HepG2 (cell line): ENCODE data around the gene DHRS12. TPM values are rescaled to one million over a fixed set of nuclear protein-coding genes. Genes with fewer than 3 reads are reported as not detected.

ENCODE experiments used
- AHDC1 ChIP-seq: sonication (generic); formaldehyde crosslinking; IDR thresholded peaks from 2 replicates; pipeline ENCODE4 v1.5.1; 2020; ENCODE audit warnings: mild to moderate bottlenecking, missing genetic modification reagents, borderline replicate concordance
- CTCF ChIP-seq: sonication (generic); formaldehyde crosslinking; IDR thresholded peaks from 2 replicates; pipeline ENCODE4 v1.5.0; 2020; ENCODE audit warnings: mild to moderate bottlenecking, missing genetic modification reagents, moderate library complexity
- JARID2 ChIP-seq: sonication (generic); formaldehyde crosslinking; IDR thresholded peaks from 2 replicates; pipeline ENCODE4 v1.8.1; 2023; ENCODE audit warnings: missing genetic modification reagents, inconsistent platforms; ENCODE audit not compliant: insufficient replicate concordance
- KLF15 ChIP-seq: sonication (generic); formaldehyde crosslinking; IDR thresholded peaks from 2 replicates; pipeline ENCODE4 v1.8.1; 2023; ENCODE audit warnings: borderline replicate concordance, mild to moderate bottlenecking, inconsistent platforms, missing genetic modification reagents, mixed read lengths
- MXD4 ChIP-seq: IDR thresholded peaks from 2 replicates; pipeline ENCODE4 v1.6.1; 2016; ENCODE audit warnings: mild to moderate bottlenecking, missing biosample characterization, missing genetic modification reagents
- PHF20 ChIP-seq: sonication (generic); formaldehyde crosslinking; IDR thresholded peaks from 2 replicates; pipeline ENCODE4 v1.5.0; 2020; ENCODE audit warnings: mild to moderate bottlenecking, missing genetic modification reagents
- SMC3 ChIP-seq: IDR thresholded peaks from 2 replicates; pipeline ENCODE4 v1.6.1; 2011; ENCODE audit warnings: low read length, improper control_type of control experiment
- TARDBP ChIP-seq: sonication (generic); formaldehyde crosslinking; IDR thresholded peaks from 2 replicates; pipeline ENCODE4 v1.8.0; 2022; ENCODE audit warnings: mild to moderate bottlenecking, missing genetic modification reagents
- ZBTB46 ChIP-seq: sonication (generic); formaldehyde crosslinking; IDR thresholded peaks from 2 replicates; pipeline ENCODE4 v1.4.0; 2020; ENCODE audit warnings: mild to moderate bottlenecking, missing genetic modification reagents, borderline replicate concordance
- ZNF20 ChIP-seq: sonication (generic); formaldehyde crosslinking; IDR thresholded peaks from 2 replicates; pipeline ENCODE4 v1.4.0; 2020; ENCODE audit warnings: mild to moderate bottlenecking, moderate library complexity, missing genetic modification reagents
- ZNF496 ChIP-seq: sonication (generic); formaldehyde crosslinking; IDR thresholded peaks from 2 replicates; pipeline ENCODE4 v1.8.1; 2023; ENCODE audit warnings: mild to moderate bottlenecking, moderate library complexity, missing genetic modification reagents; ENCODE audit not compliant: insufficient replicate concordance
- ZNF501 ChIP-seq: sonication (generic); formaldehyde crosslinking; IDR thresholded peaks from 2 replicates; pipeline ENCODE4 v1.5.1; 2020; ENCODE audit warnings: mild to moderate bottlenecking, moderate library complexity, missing genetic modification reagents
- ZNF576 ChIP-seq: sonication (generic); formaldehyde crosslinking; IDR thresholded peaks from 2 replicates; pipeline ENCODE4 v1.4.0; 2020; ENCODE audit warnings: mild to moderate bottlenecking, missing genetic modification reagents
- ZNF773 ChIP-seq: sonication (generic); formaldehyde crosslinking; IDR thresholded peaks from 2 replicates; pipeline ENCODE4 v1.4.0; 2020; ENCODE audit warnings: missing genetic modification reagents, borderline replicate concordance
- polyA plus RNA-seq, 8 experiments: library from polyadenylated mRNA; depleted of rRNA in 3 of 8; stranded (reverse) in 7 of 8; unstranded in 1 of 8; fragments of >200 nt; fragmentation: Illumina TruSeq in 4 of 8; extraction: Trizol in 4 of 8; gene quantifications; 2 replicates each; pipeline versions ENCODE4 v1.2.1 to v1.2.3, GENCODE V29; 2011 to 2016; ENCODE audit warnings: low read depth in 4 of 8, missing spikeins in 1 of 8, mixed read lengths in 1 of 8; ENCODE audit not compliant: insufficient read depth in 1 of 8
- total RNA-seq, 5 experiments: library from RNA; depleted of rRNA; stranded (reverse); fragments of >200 nt; fragmentation: Illumina TruSeq; extraction: Trizol; gene quantifications; 2 replicates each; pipeline ENCODE4 v1.2.3, GENCODE V29; 2016; ENCODE audit warnings: low read depth in 1 of 5
- TF ChIP-seq, protein P1 (sequence below): sonication (generic); formaldehyde crosslinking; IDR thresholded peaks from 2 replicates; pipeline ENCODE4 v1.4.0; 2020; ENCODE audit warnings: missing genetic modification reagents

The DHRS12 gene
- total and polyA plus RNA-seq, 2 of the 13 experiments (the other 11 are each of a cell fraction or from before 2014, with no cell fraction given) = 7.2 to 8.4 TPM

- TF ChIP-seq CTCF (CRISPR knock-in tag) = peak; percentile 68
- no peak for TF ChIP-seq ZBTB46
- TF ChIP-seq KLF15 (CRISPR knock-in tag) = no peak
- TF ChIP-seq TARDBP (CRISPR knock-in tag) = no peak
- TF ChIP-seq ZNF773 (CRISPR knock-in tag) = no peak
- no peak for TF ChIP-seq ZNF496
- no peak for TF ChIP-seq MXD4 (CRISPR knock-in tag)
- TF ChIP-seq ZNF576 (CRISPR knock-in tag) = no peak
- no peak for TF ChIP-seq ZNF20 (CRISPR knock-in tag)
- no peak for TF ChIP-seq AHDC1 (CRISPR knock-in tag)
- TF ChIP-seq, protein P1, sequence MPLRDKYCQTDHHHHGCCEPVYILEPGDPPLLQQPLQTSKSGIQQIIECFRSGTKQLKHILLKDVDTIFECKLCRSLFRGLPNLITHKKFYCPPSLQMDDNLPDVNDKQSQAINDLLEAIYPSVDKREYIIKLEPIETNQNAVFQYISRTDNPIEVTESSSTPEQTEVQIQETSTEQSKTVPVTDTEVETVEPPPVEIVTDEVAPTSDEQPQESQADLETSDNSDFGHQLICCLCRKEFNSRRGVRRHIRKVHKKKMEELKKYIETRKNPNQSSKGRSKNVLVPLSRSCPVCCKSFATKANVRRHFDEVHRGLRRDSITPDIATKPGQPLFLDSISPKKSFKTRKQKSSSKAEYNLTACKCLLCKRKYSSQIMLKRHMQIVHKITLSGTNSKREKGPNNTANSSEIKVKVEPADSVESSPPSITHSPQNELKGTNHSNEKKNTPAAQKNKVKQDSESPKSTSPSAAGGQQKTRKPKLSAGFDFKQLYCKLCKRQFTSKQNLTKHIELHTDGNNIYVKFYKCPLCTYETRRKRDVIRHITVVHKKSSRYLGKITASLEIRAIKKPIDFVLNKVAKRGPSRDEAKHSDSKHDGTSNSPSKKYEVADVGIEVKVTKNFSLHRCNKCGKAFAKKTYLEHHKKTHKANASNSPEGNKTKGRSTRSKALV = no peak
- peak; percentile 53; the same call in 1 of the 2 replicates for TF ChIP-seq SMC3
- no peak for TF ChIP-seq JARID2 (CRISPR knock-in tag)
- TF ChIP-seq PHF20 (CRISPR knock-in tag) = no peak
- TF ChIP-seq ZNF501 = no peak
These were observed 22.5 kb downstream of the DHRS12 start (continued) for GRCh38 chr13:51781246-51782022.
